Type B pancreatic cell (in vitro differentiated cells): Measurements from ENCODE around the gene SESN1. TPM values are rescaled to one million over a fixed set of nuclear protein-coding genes. Genes with fewer than 3 reads are reported as not detected.

ENCODE experiments used
- DNase-seq: peaks from one replicate; pipeline ENCODE4 v3.0.0; 2021; ENCODE audit warnings: mixed read lengths; ENCODE audit not compliant: unreplicated experiment; ENCODE audit errors: extremely low spot score
- H3K27ac Mint-ChIP-seq: 2 replicates; pipeline ENCODE4 v1.8.0; 2021; ENCODE audit warnings: mild to moderate bottlenecking, mixed read lengths
- H3K27me3 Mint-ChIP-seq: 2 replicates; pipeline ENCODE4 v1.8.0; 2021; ENCODE audit warnings: mixed read lengths
- H3K36me3 Mint-ChIP-seq: 2 replicates; pipeline ENCODE4 v1.8.0; 2021; ENCODE audit warnings: mixed read lengths
- H3K4me1 Mint-ChIP-seq: one replicate; pipeline ENCODE4 v1.8.0; 2021; ENCODE audit warnings: mixed read lengths; ENCODE audit not compliant: unreplicated experiment
- H3K4me3 Mint-ChIP-seq: 2 replicates; pipeline ENCODE4 v1.8.0; 2021; ENCODE audit warnings: mild to moderate bottlenecking, mixed read lengths
- H3K9me3 Mint-ChIP-seq: 2 replicates; pipeline ENCODE4 v1.8.0; 2021; ENCODE audit warnings: mixed read lengths
- total RNA-seq: library from RNA; stranded (reverse); gene quantifications from 2 replicates; pipeline ENCODE4 v1.2.1, GENCODE V29; 2021; ENCODE audit warnings: low replicate concordance
- TF ChIP-seq, protein P1 (sequence below): fragments of 200-600 bp; sonication (generic); conservative IDR thresholded peaks from 2 replicates; pipeline ENCODE4 v1.5.0; 2021; ENCODE audit warnings: antibody characterized with exemption, mild to moderate bottlenecking

Gene SESN1
- total RNA-seq, 1 donor from 2014 or later = 33.3 TPM

DNA sequence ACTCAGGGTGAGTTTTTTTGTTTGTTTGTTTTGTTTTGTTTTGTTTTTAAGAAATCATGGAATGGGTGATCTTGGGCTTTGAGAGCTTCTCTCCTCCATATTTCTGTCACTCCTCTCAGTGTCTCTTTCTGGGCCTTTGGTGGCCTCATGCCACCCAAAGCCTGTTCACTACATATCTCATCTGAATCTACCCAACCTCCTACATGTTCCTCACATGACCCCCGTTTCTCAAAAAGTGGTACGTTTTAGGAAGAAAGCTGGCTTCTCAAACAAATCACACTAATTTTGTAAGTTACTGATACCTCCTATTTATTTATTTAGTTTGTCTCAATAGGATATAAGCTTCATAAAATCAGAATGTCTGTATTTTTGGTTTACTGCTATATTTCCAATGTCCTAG lies 80.0 kb downstream of the SESN1 start:
- Mint-ChIP-seq H3K9me3 (no peaks in the 10 kb centered on the region), H3K4me1 (peaks cover 15% of the 10 kb centered on the region), H3K27ac (no peak overlapping the region), H3K27me3 (no peaks in the 10 kb centered on the region), H3K4me3 (no peak overlapping the region), H3K36me3 (no peaks in the 10 kb centered on the region)
- TF ChIP-seq, protein P1, sequence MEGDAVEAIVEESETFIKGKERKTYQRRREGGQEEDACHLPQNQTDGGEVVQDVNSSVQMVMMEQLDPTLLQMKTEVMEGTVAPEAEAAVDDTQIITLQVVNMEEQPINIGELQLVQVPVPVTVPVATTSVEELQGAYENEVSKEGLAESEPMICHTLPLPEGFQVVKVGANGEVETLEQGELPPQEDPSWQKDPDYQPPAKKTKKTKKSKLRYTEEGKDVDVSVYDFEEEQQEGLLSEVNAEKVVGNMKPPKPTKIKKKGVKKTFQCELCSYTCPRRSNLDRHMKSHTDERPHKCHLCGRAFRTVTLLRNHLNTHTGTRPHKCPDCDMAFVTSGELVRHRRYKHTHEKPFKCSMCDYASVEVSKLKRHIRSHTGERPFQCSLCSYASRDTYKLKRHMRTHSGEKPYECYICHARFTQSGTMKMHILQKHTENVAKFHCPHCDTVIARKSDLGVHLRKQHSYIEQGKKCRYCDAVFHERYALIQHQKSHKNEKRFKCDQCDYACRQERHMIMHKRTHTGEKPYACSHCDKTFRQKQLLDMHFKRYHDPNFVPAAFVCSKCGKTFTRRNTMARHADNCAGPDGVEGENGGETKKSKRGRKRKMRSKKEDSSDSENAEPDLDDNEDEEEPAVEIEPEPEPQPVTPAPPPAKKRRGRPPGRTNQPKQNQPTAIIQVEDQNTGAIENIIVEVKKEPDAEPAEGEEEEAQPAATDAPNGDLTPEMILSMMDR = no peak
- no peak for DNase-seq

DNA sequence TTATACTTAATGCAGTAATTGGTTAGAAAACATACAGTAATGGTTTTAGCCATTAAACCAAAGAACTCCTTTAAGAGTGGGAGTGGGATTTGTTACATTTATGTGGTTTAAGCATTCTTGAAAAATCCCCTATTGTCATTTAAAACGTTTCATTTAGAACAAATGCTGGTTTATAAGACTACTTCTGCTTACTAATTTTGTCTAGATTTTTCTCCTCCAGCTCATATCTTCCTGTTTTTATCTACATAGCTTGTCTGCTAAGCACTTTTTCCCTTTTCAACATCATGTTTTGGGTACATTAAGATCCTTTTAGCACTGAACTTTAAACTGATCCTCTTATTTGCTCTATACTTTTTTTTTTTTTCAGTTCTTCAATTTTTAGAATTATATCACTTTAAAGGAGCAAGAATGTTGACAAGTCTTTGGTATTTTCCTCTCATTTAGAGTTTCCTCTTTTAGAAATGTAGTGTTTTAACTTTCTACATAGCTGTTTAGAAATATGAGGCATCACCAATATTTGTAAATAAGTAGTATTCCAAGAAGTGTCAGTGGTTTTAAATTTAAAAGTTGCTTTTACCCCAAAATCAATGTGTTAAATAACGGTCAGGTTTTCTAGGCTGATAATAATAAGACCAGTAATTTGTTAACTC lies 80.9 kb downstream of the SESN1 start:
- DNase-seq = no peak
- no peak overlapping the region for H3K4me3 Mint-ChIP-seq
- H3K27me3 Mint-ChIP-seq = no peaks in the 10 kb centered on the region
- no peaks in the 10 kb centered on the region for H3K9me3 Mint-ChIP-seq
- H3K4me1 Mint-ChIP-seq = peaks cover 15% of the 10 kb centered on the region
- TF ChIP-seq, protein P1 = no peak
- H3K27ac Mint-ChIP-seq = no peak overlapping the region
- no peaks in the 10 kb centered on the region for H3K36me3 Mint-ChIP-seq

DNA sequence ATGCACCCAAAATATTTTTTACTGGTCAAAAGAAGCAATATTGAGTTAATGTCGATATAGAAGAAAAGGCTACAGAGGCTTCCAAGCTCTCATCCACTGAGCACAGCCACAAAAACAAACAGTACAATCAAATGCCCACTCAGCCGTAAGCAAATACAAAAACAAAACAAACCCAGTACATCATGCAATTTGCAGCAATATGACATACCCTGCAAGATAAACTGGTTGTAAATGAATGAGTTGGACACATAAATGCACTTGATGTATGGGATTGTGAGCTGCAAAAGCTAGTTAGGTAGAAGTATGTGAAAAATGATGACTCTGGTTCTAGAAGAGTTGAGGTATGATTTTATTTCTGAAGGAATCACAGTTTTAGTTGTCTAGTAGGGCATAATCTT lies 83.9 kb downstream of the SESN1 start:
- Mint-ChIP-seq H3K9me3 (no peaks in the 10 kb centered on the region), H3K27me3 (no peaks in the 10 kb centered on the region), H3K4me3 (peak overlapping the region; percentile 94), H3K36me3 (no peaks in the 10 kb centered on the region), H3K4me1 (peaks cover 29% of the 10 kb centered on the region), H3K27ac (peak overlapping the region; percentile 71)
- TF ChIP-seq, protein P1 = no peak
- DNase-seq = no peak

GRCh38 chr6:109009962-109010704 lies 84.5 kb downstream of the SESN1 start:
- Mint-ChIP-seq H3K27me3 (no peaks in the 10 kb centered on the region), H3K4me3 (peak overlapping the region; percentile 94), H3K9me3 (no peaks in the 10 kb centered on the region), H3K36me3 (no peaks in the 10 kb centered on the region), H3K27ac (peak overlapping the region; percentile 88), H3K4me1 (peaks cover 24% of the 10 kb centered on the region)
- TF ChIP-seq, protein P1 = no peak
- no peak for DNase-seq

GRCh38 chr6:109009236-109009961 lies 85.2 kb downstream of the SESN1 start:
- Mint-ChIP-seq H3K27ac (peak overlapping the region; percentile 98), H3K27me3 (no peaks in the 10 kb centered on the region), H3K4me1 (peaks cover 23% of the 10 kb centered on the region), H3K9me3 (no peaks in the 10 kb centered on the region), H3K36me3 (no peaks in the 10 kb centered on the region), H3K4me3 (peak overlapping the region; percentile 94)
- DNase-seq = peak; percentile 91
- TF ChIP-seq, protein P1 = peak; percentile 63
